ENCODE measurements around the gene VAV2. TPM values are rescaled to one million over a fixed set of nuclear protein-coding genes. Genes with fewer than 3 reads are reported as not detected.

The VAV2 gene
- total RNA-seq, 1 experiment from 2014 or later, result 30.7 TPM

DNA sequence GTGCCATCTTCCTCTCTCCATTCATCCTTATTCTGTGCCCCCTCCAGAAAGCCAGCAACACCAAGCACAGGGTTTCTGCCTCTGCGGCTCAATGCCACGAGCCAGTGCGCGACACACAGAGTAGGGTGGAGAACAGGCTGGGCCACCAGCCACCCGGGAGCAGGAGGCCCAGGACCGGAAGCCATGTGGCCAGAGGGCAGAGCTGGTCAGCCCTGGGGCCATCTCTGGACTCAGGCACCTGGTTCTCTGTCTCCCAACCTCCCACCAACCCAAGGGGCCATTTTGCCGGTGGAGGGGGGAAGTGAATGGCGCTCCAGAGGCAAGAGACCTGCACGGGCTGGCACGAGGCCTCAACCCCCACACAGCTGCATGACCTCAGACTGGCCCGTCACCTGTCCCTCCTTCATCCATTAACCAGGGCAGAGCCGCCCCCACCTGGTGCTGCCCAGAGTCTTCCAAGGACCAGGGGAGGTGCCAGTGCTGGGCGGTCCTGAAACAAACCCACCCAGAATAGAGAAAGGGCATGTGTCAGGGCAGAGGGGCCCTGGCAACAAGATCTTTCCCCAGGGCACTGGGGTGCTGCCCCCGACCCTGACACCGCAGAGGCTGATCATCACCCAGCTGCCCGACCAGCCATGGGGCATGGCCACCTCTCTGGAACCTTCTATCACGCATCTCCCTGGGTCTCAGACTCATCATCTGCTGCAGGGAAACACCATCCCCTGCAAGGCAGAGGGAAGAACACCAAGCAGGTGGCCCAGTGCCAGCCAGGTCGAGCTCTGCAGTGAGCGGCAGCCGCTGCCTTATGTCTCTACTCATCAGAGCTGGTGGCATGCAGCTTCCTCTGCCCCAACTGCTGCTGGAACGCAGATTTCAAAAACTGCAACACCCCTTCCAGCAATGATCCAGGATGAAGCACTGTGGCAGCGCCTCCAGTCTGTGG is 11.9 kb downstream of the VAV2 start:
- Mint-ChIP-seq H3K4me1 (ENCODE audit: low read depth, unreplicated experiment) (peaks cover 23% of the 10 kb centered on the region), H3K27me3 (ENCODE audit: unreplicated experiment) (no peaks in the 10 kb centered on the region), H3K9me3 (ENCODE audit: low read depth, unreplicated experiment) (no peaks in the 10 kb centered on the region), H3K27ac (ENCODE audit: unreplicated experiment) (no peak overlapping the region), H3K36me3 (ENCODE audit: insufficient read depth, unreplicated experiment) (peaks cover 11% of the 10 kb centered on the region), H3K4me3 (ENCODE audit: low read depth, unreplicated experiment) (peak overlapping the region; percentile 10)
- DNase-seq, result no peak
- no peak for TF ChIP-seq CTCF (IDR thresholded peaks at IDR 0.05; ENCODE audit: unreplicated experiment)
- no TSS peak for BruUV-seq (replicated peaks)
- intact Hi-C loops (cut with micrococcal nuclease; ENCODE audit: unreplicated experiment), result no loop called here
- CTCF ChIA-PET, result interaction anchor here (0.6 to 1.1 kb wide), 2 partner anchors 10 to 463 kb away, joined by 3 to 5 read pairs; no protein-coding TSS in a partner anchor

GRCh38 chr9:133979273-133979920 is 12.7 kb downstream of the VAV2 start:
- CTCF ChIA-PET, result no interaction called here
- H3K36me3 Mint-ChIP-seq (ENCODE audit: insufficient read depth, unreplicated experiment), result peaks cover 11% of the 10 kb centered on the region
- no peak overlapping the region for H3K4me3 Mint-ChIP-seq (ENCODE audit: low read depth, unreplicated experiment)
- no TSS peak for BruUV-seq (replicated peaks)
- H3K9me3 Mint-ChIP-seq (ENCODE audit: low read depth, unreplicated experiment), result no peaks in the 10 kb centered on the region
- no peak for DNase-seq
- TF ChIP-seq CTCF (IDR thresholded peaks at IDR 0.05; ENCODE audit: unreplicated experiment), result no peak
- H3K4me1 Mint-ChIP-seq (ENCODE audit: low read depth, unreplicated experiment), result peaks cover 31% of the 10 kb centered on the region
- intact Hi-C loops (cut with micrococcal nuclease; ENCODE audit: unreplicated experiment), result no loop called here
- H3K27me3 Mint-ChIP-seq (ENCODE audit: unreplicated experiment), result no peaks in the 10 kb centered on the region
- no peak overlapping the region for H3K27ac Mint-ChIP-seq (ENCODE audit: unreplicated experiment)

GRCh38 chr9:133978899-133979272 is 13.2 kb downstream of the VAV2 start:
- CTCF ChIA-PET, result no interaction called here
- H3K36me3 Mint-ChIP-seq (ENCODE audit: insufficient read depth, unreplicated experiment), result peaks cover 11% of the 10 kb centered on the region
- no TSS peak for BruUV-seq (replicated peaks)
- H3K4me1 Mint-ChIP-seq (ENCODE audit: low read depth, unreplicated experiment), result peaks cover 33% of the 10 kb centered on the region
- no peaks in the 10 kb centered on the region for H3K9me3 Mint-ChIP-seq (ENCODE audit: low read depth, unreplicated experiment)
- H3K27ac Mint-ChIP-seq (ENCODE audit: unreplicated experiment), result no peak overlapping the region
- TF ChIP-seq CTCF (IDR thresholded peaks at IDR 0.05; ENCODE audit: unreplicated experiment), result no peak
- no peak for DNase-seq
- intact Hi-C loops (cut with micrococcal nuclease; ENCODE audit: unreplicated experiment), result no loop called here
- no peak overlapping the region for H3K4me3 Mint-ChIP-seq (ENCODE audit: low read depth, unreplicated experiment)
- no peaks in the 10 kb centered on the region for H3K27me3 Mint-ChIP-seq (ENCODE audit: unreplicated experiment)

DNA sequence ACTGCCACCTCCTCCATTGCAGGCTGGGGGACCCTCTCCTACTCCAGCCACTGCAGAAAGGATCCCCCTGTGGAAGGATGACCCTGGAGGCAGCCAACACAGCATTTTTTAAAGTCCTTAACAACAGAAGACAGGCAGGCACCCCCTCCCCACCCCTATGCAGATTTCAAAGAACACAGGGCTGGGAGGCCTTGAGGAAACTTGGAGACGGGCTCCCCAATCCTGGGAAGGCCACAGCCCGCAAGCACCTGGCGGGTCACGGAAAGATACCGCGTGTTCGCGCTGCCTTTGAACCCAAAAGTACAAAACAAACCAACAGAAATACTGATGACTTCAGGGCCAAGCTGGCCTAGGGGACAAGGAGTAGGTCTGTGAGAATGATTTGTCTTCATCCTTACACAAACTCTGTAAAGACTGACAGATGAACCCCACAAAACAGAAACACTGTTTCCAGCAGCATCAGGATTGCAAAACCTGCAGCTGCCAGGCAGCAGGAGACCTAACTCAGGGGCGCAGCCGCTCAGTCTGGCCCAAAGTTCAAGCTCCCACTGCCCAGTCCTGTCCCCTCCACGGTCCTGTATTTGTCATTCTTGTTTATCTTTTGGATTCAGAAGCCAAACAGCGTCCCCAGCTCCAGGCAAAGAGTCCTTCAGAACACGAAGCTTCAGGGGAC is 13.8 kb downstream of the VAV2 start:
- intact Hi-C loops (cut with micrococcal nuclease; ENCODE audit: unreplicated experiment), result no loop called here
- no peak for TF ChIP-seq CTCF (IDR thresholded peaks at IDR 0.05; ENCODE audit: unreplicated experiment)
- no peaks in the 10 kb centered on the region for H3K9me3 Mint-ChIP-seq (ENCODE audit: low read depth, unreplicated experiment)
- CTCF ChIA-PET, result no interaction called here
- peaks cover 8% of the 10 kb centered on the region for H3K36me3 Mint-ChIP-seq (ENCODE audit: insufficient read depth, unreplicated experiment)
- no peaks in the 10 kb centered on the region for H3K27me3 Mint-ChIP-seq (ENCODE audit: unreplicated experiment)
- no peak for DNase-seq
- H3K4me3 Mint-ChIP-seq (ENCODE audit: low read depth, unreplicated experiment), result no peak overlapping the region
- no TSS peak for BruUV-seq (replicated peaks)
- no peak overlapping the region for H3K27ac Mint-ChIP-seq (ENCODE audit: unreplicated experiment)
- peaks cover 38% of the 10 kb centered on the region for H3K4me1 Mint-ChIP-seq (ENCODE audit: low read depth, unreplicated experiment)

Measured in Calu3 (cell line).